ENCODE results near the gene ABCB4.

ABCB4 gene

DNA sequence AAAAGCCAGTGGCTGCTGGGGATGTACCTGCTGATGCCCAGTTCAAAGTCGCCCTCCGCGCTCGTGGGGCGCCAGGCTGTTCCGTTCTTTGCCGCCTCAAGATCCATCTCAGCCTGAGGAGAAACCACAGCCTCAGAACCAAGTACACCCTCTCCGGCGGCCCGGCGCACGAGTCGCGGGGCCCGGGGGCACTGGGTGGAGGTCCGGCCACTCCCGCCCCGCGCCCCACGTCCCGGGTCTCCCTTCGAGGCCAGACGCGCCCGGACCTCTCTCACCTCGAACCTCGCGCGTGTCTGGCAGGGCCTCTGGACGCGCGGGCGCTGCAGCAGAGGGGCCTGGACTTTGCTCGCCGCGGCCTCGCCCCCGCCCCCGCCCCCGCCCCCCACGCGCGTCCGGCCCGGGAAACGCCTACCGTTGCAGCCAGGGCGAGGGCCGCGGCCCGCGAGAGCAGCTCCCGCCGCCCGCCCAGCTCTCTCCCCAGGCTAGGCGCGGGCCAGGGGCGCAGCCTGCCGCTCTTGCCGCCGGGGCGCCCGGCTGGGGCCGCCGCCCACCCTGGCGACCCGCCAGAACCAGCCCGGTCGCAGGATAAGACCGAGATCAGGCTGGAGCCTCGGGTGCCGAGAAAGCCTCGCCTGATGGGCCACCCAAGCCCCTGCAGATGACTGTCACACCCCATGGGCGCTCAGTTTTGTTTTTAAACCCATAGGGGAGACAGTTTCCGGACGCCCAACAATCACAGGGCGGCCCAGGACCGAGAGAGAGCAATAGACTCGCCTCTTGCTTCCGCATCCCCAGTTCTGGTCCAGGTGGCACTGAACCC is at the start of gene ABCB4:
Gene ABCB4 (minus strand): TSS at position 322 of the 820 bp plus-strand sequence. CDS start 215 bp downstream, at position 107.
- no peak for DNase-seq

GRCh38 chr7:87518735-87519134 is 43.3 kb upstream of the ABCB4 start:
- DNase-seq = no peak

DNA sequence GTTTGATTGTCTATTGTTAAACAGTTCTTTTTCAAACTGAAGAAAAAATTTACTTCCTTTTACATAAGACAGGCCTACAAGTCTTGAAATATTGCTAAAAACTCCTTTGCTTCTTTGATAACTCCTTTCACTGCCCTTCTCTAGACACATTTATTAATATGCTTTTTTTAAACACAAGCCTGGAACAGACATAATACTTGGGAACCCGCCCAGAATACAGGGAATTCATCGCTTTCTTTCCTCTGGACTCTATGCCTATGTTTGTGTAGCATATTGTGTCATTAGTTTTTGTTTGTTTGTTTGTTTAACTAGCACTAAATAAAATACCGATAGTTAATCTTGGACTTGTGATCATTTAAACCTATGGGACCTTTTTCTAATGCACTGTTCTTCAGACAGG is 42.4 kb upstream of the ABCB4 start:
- DNase-seq = no peak

DNA sequence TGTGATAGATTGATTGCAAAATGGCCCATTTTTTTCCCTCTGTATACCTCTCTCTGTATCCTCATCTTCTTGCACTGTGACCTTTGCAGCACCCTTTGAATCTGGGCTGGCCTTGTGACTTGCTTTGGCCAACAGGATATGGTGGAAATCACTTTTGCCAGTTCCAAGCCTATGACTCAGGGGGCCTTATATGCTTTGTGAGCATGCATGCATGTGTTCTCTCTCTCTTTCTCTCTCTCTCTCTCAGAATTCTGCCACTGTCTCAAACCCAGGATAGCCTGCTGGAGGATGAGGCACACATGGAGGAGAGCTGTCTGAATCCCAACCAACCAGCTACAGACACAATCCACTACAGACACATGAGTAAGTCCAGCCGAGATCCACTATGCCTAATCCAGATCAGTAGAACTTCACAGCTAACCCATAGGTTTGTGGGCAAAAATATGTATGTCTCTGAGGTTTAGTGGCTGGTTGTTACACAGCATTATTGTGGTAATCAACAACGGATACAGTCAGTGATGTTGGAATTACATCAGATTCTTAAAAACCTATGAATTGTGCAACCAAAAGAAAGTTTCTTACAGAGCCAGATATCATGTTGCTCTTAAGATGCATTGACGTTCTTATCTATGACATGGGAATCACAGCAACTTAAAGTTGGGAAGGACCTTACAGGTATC is 41.8 kb upstream of the ABCB4 start:
- DNase-seq = no peak

GRCh38 chr7:87513735-87514335 is 38.4 kb upstream of the ABCB4 start:
- DNase-seq = no peak

GRCh38 chr7:87512906-87513305 is 37.4 kb upstream of the ABCB4 start:
- no peak for DNase-seq

DNA sequence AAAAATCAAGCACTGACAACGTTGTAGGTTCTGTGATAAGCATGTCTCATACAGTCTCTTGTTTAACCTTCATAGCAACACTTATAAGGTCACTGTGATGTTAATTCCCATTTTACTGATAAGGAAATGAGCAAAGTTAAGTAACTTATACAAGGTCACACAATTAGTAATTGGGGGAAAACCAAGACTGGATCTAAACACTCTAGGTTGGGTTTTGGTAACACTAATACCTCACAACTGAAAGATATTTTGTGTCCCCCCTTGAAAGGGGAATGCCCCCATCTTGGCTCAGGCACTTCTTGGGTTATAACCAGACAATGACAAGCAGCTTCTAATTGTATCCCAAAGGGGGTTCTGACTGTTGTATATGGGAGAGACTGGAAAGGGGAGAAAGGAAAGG is 36.0 kb upstream of the ABCB4 start:
- DNase-seq = no peak

GRCh38 chr7:87510411-87510875 is 35.0 kb upstream of the ABCB4 start:
- peak; percentile 10 for DNase-seq

- DNase-seq = no peak
Observed at GRCh38 chr7:87507446-87507845, 32.0 kb upstream of the ABCB4 start.

GRCh38 chr7:87506246-87507180 is 31.0 kb upstream of the ABCB4 start:
- DNase-seq = no peak

GRCh38 chr7:87505557-87506245 is 30.2 kb upstream of the ABCB4 start:
- no peak for DNase-seq

DNA sequence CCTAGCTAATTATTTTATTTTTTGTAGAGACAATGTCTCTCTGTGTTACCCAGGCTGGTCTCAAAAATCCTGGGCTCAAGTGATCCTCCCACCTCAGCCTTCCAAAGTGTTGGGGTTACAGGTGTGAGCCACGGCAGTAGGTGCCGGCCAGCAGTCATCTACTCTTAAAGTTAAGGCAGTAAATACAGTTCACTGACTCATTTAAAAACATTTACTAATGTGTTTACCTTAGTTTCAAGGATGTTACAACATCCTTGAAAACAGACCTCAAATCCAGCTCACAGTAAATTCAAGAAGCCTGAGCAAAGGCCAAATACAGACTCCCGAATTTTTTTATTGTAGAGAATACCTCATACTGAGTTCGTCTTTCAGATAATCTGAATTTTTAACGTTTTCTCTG is 29.6 kb upstream of the ABCB4 start:
- no peak for DNase-seq

GRCh38 chr7:87499494-87499893 is 24.0 kb upstream of the ABCB4 start:
- no peak for DNase-seq

DNA sequence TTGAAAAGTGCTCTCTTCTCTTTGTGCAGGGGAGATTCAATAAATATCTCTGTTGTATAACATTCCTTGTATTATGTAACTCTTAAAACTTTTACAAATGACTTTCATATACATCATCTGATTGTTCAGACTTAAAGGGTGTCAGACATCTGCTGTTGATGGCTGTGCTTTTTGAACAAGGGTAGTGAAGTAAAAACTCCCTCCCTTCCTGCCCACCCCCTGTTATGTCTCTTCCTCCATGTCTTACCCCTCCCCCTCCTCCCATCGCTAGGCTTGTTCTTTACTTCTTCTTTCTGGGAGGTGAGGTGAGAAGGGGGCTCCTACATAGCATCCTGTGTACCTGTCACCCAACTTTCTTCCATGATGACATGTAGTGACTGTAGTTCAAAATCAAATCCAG is 23.4 kb upstream of the ABCB4 start:
- DNase-seq = no peak

DNA sequence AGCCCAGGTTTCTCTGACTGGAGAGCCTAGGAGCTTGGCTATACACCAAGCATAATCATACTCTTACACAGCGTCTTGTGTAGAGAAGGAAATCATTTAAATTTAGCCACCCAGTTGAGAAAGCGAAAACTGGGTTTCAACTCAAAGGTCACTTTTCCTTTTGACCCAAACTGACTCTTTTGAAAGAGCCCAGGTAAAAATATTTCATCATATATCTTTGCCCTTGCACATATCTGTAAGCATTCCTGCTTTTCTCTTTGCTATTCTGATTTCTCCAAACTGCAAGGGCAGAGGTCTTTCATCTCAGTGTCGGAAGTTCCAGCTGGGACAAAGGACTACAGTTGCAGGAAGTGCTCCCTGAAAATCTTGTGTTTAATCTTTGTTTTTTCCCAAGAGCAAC is 22.0 kb upstream of the ABCB4 start:
- no peak for DNase-seq

- DNase-seq = no peak
Observed at GRCh38 chr7:87495366-87495765, 19.9 kb upstream of the ABCB4 start.

- DNase-seq = no peak
Observed at GRCh38 chr7:87494454-87494853, 19.0 kb upstream of the ABCB4 start.

DNA sequence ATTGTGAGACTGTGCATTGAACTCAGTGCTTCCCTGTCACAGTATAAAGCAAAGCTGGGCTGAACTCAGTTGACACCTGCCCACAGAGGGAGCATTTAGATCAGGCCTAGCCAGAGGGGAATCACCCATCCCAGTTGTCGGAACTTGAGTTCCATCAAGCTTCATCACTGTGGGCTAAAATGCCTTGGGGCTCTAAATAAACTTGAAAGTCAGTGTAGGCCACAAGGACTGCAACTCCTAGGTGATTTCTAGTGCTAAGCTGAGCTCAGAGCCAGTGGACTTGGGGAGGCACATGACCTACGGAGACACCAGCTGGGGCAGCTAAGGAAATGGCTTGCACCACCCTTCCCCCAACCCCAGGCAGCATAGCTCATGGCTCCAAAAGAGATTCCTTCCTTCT is 7.7 kb upstream of the ABCB4 start:
- DNase-seq = no peak

DNA sequence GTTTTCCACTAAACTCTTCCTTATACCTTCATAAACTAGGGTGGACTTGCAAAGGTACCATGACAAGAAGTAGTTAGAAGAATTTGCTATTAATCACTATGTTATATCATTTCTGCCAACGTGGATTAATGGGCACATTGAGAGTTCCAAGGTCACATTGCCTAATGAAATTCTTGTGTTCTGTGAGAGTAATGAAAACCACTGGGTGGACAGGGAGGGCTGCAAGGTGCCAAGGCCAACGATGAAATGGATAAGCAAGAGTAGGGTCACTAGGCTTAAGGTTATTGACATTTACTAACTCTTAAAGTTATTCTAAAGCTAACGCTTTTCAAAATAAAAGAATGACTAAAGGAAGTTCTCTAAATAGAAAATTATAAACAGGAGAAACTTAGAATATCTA is 6.6 kb upstream of the ABCB4 start:
- no peak for DNase-seq

DNA sequence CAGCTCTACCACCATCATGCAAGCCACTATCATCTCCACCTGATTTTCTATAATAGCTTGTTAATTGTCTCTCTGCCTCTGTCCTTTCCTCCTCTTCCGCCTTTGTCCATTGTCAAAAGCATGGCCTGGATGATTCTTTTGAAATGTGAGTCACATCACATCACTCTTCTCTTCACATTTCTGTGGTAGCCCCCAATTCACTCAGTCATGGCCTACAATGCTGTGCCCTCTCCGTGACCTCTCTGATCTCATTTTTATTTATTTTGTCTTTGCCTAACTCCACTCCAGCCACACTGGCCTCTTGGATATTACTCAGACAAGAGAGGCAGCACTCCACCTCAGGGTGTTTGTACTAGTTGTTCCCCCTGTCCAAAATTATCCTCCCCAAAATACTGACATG is 4.9 kb upstream of the ABCB4 start:
- DNase-seq = no peak

GRCh38 chr7:87479951-87480350 is 4.5 kb upstream of the ABCB4 start:
- no peak for DNase-seq

GRCh38 chr7:87476179-87476557 is 688 bp upstream of the ABCB4 start:
- no peak for DNase-seq

Data from DMS153 (cell line).